Sigmoid colon (tissue), 4 donors: ENCODE results near the gene VPS35L.

ENCODE experiments used
- POLR2A ChIP-seq, 2 donors: fragments of 450-650 bp; IDR thresholded peaks; one replicate each; pipeline ENCODE4 v1.6.1; 2016; ENCODE audit warnings: antibody characterized with exemption in 2 of 2, mild to moderate bottlenecking in 2 of 2, moderate library complexity in 2 of 2
- POLR2AphosphoS5 ChIP-seq, 4 donors: sonication (generic); formaldehyde crosslinking; IDR thresholded peaks; one replicate each; pipeline ENCODE4 v1.6.1; 2017; ENCODE audit warnings: antibody characterized with exemption in 4 of 4
- TF ChIP-seq, protein P1 (sequence below), 4 experiments: fragments of 450-650 bp in 3 of 4; fragments of 200-600 bp in 1 of 4; IDR thresholded peaks; one replicate each; pipeline ENCODE4 v1.5.1; 2016 to 2019; ENCODE audit warnings: antibody characterized with exemption in 4 of 4, mild to moderate bottlenecking in 3 of 4, moderate library complexity in 2 of 4

DNA sequence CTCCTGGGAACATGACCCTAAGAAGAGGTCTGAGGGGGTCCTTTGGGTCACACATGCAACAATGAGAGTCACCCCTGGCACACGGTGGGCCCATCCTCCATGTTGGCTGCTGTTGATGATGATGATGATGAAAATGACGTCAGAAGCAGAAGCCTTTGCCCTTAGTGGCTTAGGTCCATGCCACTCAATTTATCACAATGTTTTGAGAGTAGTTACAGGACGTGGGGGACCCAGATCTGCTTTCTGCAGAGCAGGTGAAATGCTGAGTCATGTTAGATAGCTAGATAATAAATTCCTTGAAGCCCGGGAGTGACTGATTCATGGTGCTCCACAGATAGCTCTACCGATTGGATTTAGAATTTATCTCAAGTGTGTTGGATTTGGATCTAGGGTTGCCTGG is 53.9 kb downstream of the VPS35L start:
- no peak for TF ChIP-seq POLR2AphosphoS5 (IDR thresholded peaks at IDR 0.05)
- TF ChIP-seq, protein P1, sequence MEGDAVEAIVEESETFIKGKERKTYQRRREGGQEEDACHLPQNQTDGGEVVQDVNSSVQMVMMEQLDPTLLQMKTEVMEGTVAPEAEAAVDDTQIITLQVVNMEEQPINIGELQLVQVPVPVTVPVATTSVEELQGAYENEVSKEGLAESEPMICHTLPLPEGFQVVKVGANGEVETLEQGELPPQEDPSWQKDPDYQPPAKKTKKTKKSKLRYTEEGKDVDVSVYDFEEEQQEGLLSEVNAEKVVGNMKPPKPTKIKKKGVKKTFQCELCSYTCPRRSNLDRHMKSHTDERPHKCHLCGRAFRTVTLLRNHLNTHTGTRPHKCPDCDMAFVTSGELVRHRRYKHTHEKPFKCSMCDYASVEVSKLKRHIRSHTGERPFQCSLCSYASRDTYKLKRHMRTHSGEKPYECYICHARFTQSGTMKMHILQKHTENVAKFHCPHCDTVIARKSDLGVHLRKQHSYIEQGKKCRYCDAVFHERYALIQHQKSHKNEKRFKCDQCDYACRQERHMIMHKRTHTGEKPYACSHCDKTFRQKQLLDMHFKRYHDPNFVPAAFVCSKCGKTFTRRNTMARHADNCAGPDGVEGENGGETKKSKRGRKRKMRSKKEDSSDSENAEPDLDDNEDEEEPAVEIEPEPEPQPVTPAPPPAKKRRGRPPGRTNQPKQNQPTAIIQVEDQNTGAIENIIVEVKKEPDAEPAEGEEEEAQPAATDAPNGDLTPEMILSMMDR (IDR thresholded peaks at IDR 0.05), result no peak
- no peak for TF ChIP-seq POLR2A (IDR thresholded peaks at IDR 0.05)
